ENCODE data around the gene ARAP1. TPM values are rescaled to one million over a fixed set of nuclear protein-coding genes. Genes with fewer than 3 reads are reported as not detected.

Gene ARAP1
- total RNA-seq, 1 experiment from 2014 or later: 151 TPM

- H3K27me3 ChIP-seq (ENCODE audit: insufficient read depth, low read depth): no peaks in the 10 kb centered on the region
- BruUV-seq (replicated peaks): no TSS peak
- peak overlapping the region; percentile 51 for H3K4me2 ChIP-seq
- no peaks in the 10 kb centered on the region for H3K9me3 ChIP-seq (ENCODE audit: insufficient read depth, low read depth)
- intact Hi-C loops (cut with micrococcal nuclease; ENCODE audit: unreplicated experiment): no loop called here
- ChIA-PET POLR2A (ENCODE audit: unreplicated experiment) (interaction anchor here (0.5 to 0.6 kb wide), 2 partner anchors 9 to 24 kb away, joined by 3 to 9 read pairs; no protein-coding TSS in a partner anchor), CTCF (no interaction called here)
- H3K4me3 ChIP-seq: no peak overlapping the region
- H3F3A ChIP-seq (ENCODE audit: insufficient read depth, low read depth): peaks cover 51% of the 10 kb centered on the region
- peak overlapping the region; percentile 60 for H3K27ac ChIP-seq
- no peaks in the 10 kb centered on the region for H3K79me2 ChIP-seq (ENCODE audit: low read depth)
- H4K20me1 ChIP-seq (ENCODE audit: insufficient read depth): no peaks in the 10 kb centered on the region
- TF ChIP-seq CTCF (conservative IDR thresholded peaks at IDR 0.05) (no peak), EZH2 (IDR thresholded peaks at IDR 0.05; ENCODE audit: low read depth) (no peak)
- H2AFZ ChIP-seq: no peak overlapping the region
- H3K36me3 ChIP-seq (ENCODE audit: low read depth): no peaks in the 10 kb centered on the region
- no peaks in the 10 kb centered on the region for H3K9me2 ChIP-seq (ENCODE audit: insufficient read depth)
- peaks cover 79% of the 10 kb centered on the region for H3K4me1 ChIP-seq (replicated peaks; ENCODE audit: insufficient read depth)
- peak; percentile 44 to 79 for DNase-seq
These were observed 37.4 kb upstream of the ARAP1 start for GRCh38 chr11:72789493-72790131.

GRCh38 chr11:72788241-72788640, 36.0 kb upstream of the ARAP1 start:
- H3K79me2 ChIP-seq (ENCODE audit: low read depth): no peaks in the 10 kb centered on the region
- H3K9me2 ChIP-seq (ENCODE audit: insufficient read depth): no peaks in the 10 kb centered on the region
- H3K27ac ChIP-seq: peak overlapping the region; percentile 3; the same call in 1 of the 2 replicates
- H3K4me2 ChIP-seq: peak overlapping the region; percentile 15
- intact Hi-C loops (cut with micrococcal nuclease; ENCODE audit: unreplicated experiment): no loop called here
- TF ChIP-seq EZH2 (IDR thresholded peaks at IDR 0.05; ENCODE audit: low read depth) (no peak), CTCF (conservative IDR thresholded peaks at IDR 0.05) (no peak)
- DNase-seq: no peak
- H3K27me3 ChIP-seq (ENCODE audit: insufficient read depth, low read depth): no peaks in the 10 kb centered on the region
- POLR2A ChIA-PET (ENCODE audit: unreplicated experiment): interaction anchor here (0.5 kb wide), 1 partner anchor 19 kb away, joined by 3 read pairs; no protein-coding TSS in a partner anchor
- no TSS peak for BruUV-seq (replicated peaks)
- peaks cover 55% of the 10 kb centered on the region for H3F3A ChIP-seq (ENCODE audit: insufficient read depth, low read depth)
- CTCF ChIA-PET: interaction anchor here (0.6 kb wide), 1 partner anchor 253 kb away, joined by 3 read pairs; no protein-coding TSS in a partner anchor
- no peak overlapping the region for H3K4me3 ChIP-seq
- H3K36me3 ChIP-seq (ENCODE audit: low read depth): no peaks in the 10 kb centered on the region
- peaks cover 77% of the 10 kb centered on the region for H3K4me1 ChIP-seq (replicated peaks; ENCODE audit: insufficient read depth)
- no peaks in the 10 kb centered on the region for H3K9me3 ChIP-seq (ENCODE audit: insufficient read depth, low read depth)
- H4K20me1 ChIP-seq (ENCODE audit: insufficient read depth): no peaks in the 10 kb centered on the region
- H2AFZ ChIP-seq: no peak overlapping the region

- Histone ChIP-seq H3K79me2 (ENCODE audit: low read depth) (no peaks in the 10 kb centered on the region), H3F3A (ENCODE audit: insufficient read depth, low read depth) (peaks cover 61% of the 10 kb centered on the region), H3K27ac (peak overlapping the region; percentile 80), H3K4me1 (replicated peaks; ENCODE audit: insufficient read depth) (peaks cover 74% of the 10 kb centered on the region), H3K9me3 (ENCODE audit: insufficient read depth, low read depth) (no peaks in the 10 kb centered on the region), H4K20me1 (ENCODE audit: insufficient read depth) (no peaks in the 10 kb centered on the region), H3K36me3 (ENCODE audit: low read depth) (no peaks in the 10 kb centered on the region), H3K4me3 (no peak overlapping the region), H2AFZ (no peak overlapping the region), H3K27me3 (ENCODE audit: insufficient read depth, low read depth) (no peaks in the 10 kb centered on the region), H3K4me2 (peak overlapping the region; percentile 58), H3K9me2 (ENCODE audit: insufficient read depth) (no peaks in the 10 kb centered on the region)
- ChIA-PET CTCF (interaction anchor here (0.6 kb wide), 1 partner anchor 253 kb away, joined by 3 read pairs; no protein-coding TSS in a partner anchor), POLR2A (ENCODE audit: unreplicated experiment) (interaction anchor here (0.5 kb wide), 1 partner anchor 18 kb away, joined by 3 read pairs; no protein-coding TSS in a partner anchor)
- intact Hi-C loops (cut with micrococcal nuclease; ENCODE audit: unreplicated experiment): no loop called here
- TF ChIP-seq EZH2 (IDR thresholded peaks at IDR 0.05; ENCODE audit: low read depth) (no peak), CTCF (conservative IDR thresholded peaks at IDR 0.05) (no peak)
- DNase-seq: no peak
- no TSS peak for BruUV-seq (replicated peaks)
These were observed 35.3 kb upstream of the ARAP1 start for GRCh38 chr11:72787216-72788104.
